CD14-positive monocyte (primary cell): ENCODE measurements around the gene TTLL8. TPM values are rescaled to one million over a fixed set of nuclear protein-coding genes. Genes with fewer than 3 reads are reported as not detected.

ENCODE experiments used
- DNase-seq, 3 donors: peaks; one replicate each; pipeline ENCODE4 v3.0.0-alpha.2; 2011 to 2022
- H2AFZ ChIP-seq: 2 replicates; pipeline ENCODE4 v1.6.0; 2012; ENCODE audit warnings: mild to moderate bottlenecking, low read depth, low read length, inconsistent platforms; ENCODE audit not compliant: insufficient read depth, poor library complexity, severe bottlenecking
- H3K27ac ChIP-seq, 2 donors: 1 replicate in 1 of 2; 2 replicates in 1 of 2; pipeline ENCODE4 v1.5.1; 2012 to 2013; ENCODE audit warnings: low read length in 2 of 2, control low read depth in 1 of 2, inconsistent platforms in 1 of 2, low read depth in 1 of 2, mild to moderate bottlenecking in 1 of 2
- H3K27me3 ChIP-seq, 2 donors: one replicate each; pipeline versions ENCODE4 v1.6.0 to v1.6.1; 2011 to 2013; ENCODE audit warnings: low read length in 2 of 2; ENCODE audit not compliant: control insufficient read depth in 2 of 2, insufficient read depth in 2 of 2
- H3K36me3 ChIP-seq, 2 donors: replicated peaks in 1 of 2; 1 replicate in 1 of 2; 2 replicates in 1 of 2; pipeline versions ENCODE4 v1.5.1 to v1.6.1; 2012 to 2013; ENCODE audit warnings: low read length in 2 of 2, control low read depth in 1 of 2, inconsistent platforms in 1 of 2, mild to moderate bottlenecking in 1 of 2; ENCODE audit not compliant: insufficient read depth in 2 of 2, control insufficient read depth in 1 of 2
- H3K4me1 ChIP-seq, 2 donors: 1 replicate in 1 of 2; 2 replicates in 1 of 2; pipeline versions ENCODE4 v1.5.1 to v1.6.1; 2012 to 2013; ENCODE audit warnings: low read length in 2 of 2, control low read depth in 1 of 2, inconsistent platforms in 1 of 2, mild to moderate bottlenecking in 1 of 2, moderate library complexity in 1 of 2; ENCODE audit not compliant: insufficient read depth in 2 of 2, control insufficient read depth in 1 of 2
- H3K4me2 ChIP-seq: replicated peaks from 2 replicates; pipeline ENCODE3; 2012; ENCODE audit warnings: low read length, moderate library complexity, mild to moderate bottlenecking; ENCODE audit not compliant: poor library complexity, severe bottlenecking; ENCODE audit errors: extremely low read depth
- H3K4me3 ChIP-seq, 3 experiments: fragments of 200-600 bp in 1 of 3; sonication (generic) in 1 of 3; replicated peaks in 1 of 3; 1 replicate in 2 of 3; 2 replicates in 1 of 3; pipeline ENCODE4 v1.5.1; 2011 to 2013; ENCODE audit warnings: low read length in 3 of 3, mild to moderate bottlenecking in 3 of 3, control low read depth in 2 of 3, low read depth in 2 of 3, inconsistent platforms in 1 of 3, moderate library complexity in 1 of 3
- H3K79me2 ChIP-seq: 2 replicates; pipeline ENCODE4 v1.6.0; 2012; ENCODE audit warnings: mild to moderate bottlenecking, control low read depth, inconsistent platforms, low read length, moderate library complexity; ENCODE audit not compliant: insufficient read depth
- H3K9ac ChIP-seq: 2 replicates; pipeline ENCODE4 v1.6.0; 2017; ENCODE audit warnings: low read length, mild to moderate bottlenecking; ENCODE audit not compliant: insufficient read depth, poor library complexity, severe bottlenecking
- H3K9me3 ChIP-seq, 2 donors: replicated peaks in 1 of 2; 1 replicate in 1 of 2; 2 replicates in 1 of 2; pipeline versions ENCODE4 v1.5.1 to v1.6.1; 2012 to 2013; ENCODE audit warnings: low read length in 2 of 2, control low read depth in 1 of 2; ENCODE audit not compliant: control insufficient read depth in 1 of 2, insufficient read depth in 1 of 2
- H4K20me1 ChIP-seq: 2 replicates; pipeline ENCODE4 v1.6.0; 2012; ENCODE audit warnings: mild to moderate bottlenecking, low read length, control low read depth, moderate library complexity; ENCODE audit not compliant: insufficient read depth
- H3K27ac Mint-ChIP-seq, 7 donors: one replicate each; pipeline ENCODE4 v1.8.0; 2020; ENCODE audit warnings: mild to moderate bottlenecking in 7 of 7, mixed read lengths in 7 of 7, moderate library complexity in 6 of 7, inconsistent platforms in 2 of 7
- H3K27me3 Mint-ChIP-seq, 3 donors: one replicate each; pipeline ENCODE4 v1.8.0; 2021 to 2022; ENCODE audit warnings: low read depth in 3 of 3, mild to moderate bottlenecking in 3 of 3, mixed read lengths in 3 of 3, moderate library complexity in 3 of 3, inconsistent platforms in 1 of 3
- H3K36me3 Mint-ChIP-seq, 2 donors: one replicate each; pipeline ENCODE4 v1.8.0; 2020; ENCODE audit warnings: mixed read lengths in 2 of 2, inconsistent platforms in 1 of 2, mild to moderate bottlenecking in 1 of 2
- H3K4me1 Mint-ChIP-seq: one replicate; pipeline ENCODE4 v1.8.0; 2020; ENCODE audit warnings: mild to moderate bottlenecking, mixed read lengths
- H3K4me3 Mint-ChIP-seq, 2 donors: one replicate each; pipeline ENCODE4 v1.8.0; 2020; ENCODE audit warnings: mild to moderate bottlenecking in 2 of 2, mixed read lengths in 2 of 2, moderate library complexity in 1 of 2
- H3K9me3 Mint-ChIP-seq, 7 donors: one replicate each; pipeline ENCODE4 v1.8.0; 2020 to 2022; ENCODE audit warnings: mixed read lengths in 7 of 7, mild to moderate bottlenecking in 6 of 7, moderate library complexity in 6 of 7, inconsistent platforms in 2 of 7
- CTCF ChIP-seq: fragments of 200-600 bp; IDR thresholded peaks from one replicate; pipeline ENCODE4 v1.8.0; 2022; ENCODE audit warnings: antibody characterized with exemption, mild to moderate bottlenecking
- WGBS: methylation state at CpG from one replicate; pipeline ENCODE4 v1.1.5; 2013; ENCODE audit warnings: missing lambda C conversion rate; ENCODE audit not compliant: insufficient coverage; 5-methylcytosine and 5-hydroxymethylcytosine counted together
- intact Hi-C, 2 donors: fragments of 100-400 bp; cut with micrococcal nuclease; formaldehyde crosslinking; loops; one replicate each; pipeline versions ENCODE4 v1.15.0 to v1.15.1; 2023
- polyA plus RNA-seq, 3 donors: library from polyadenylated mRNA; depleted of rRNA in 1 of 3; unstranded in 2 of 3; stranded (reverse) in 1 of 3; fragments of 300-500 nt in 2 of 3; fragments of >200 nt in 1 of 3; fragmentation: Illumina TruSeq in 2 of 3; gene quantifications; 1 replicate in 2 of 3; 2 replicates in 1 of 3; pipeline ENCODE4 v1.2.3, GENCODE V29; 2012 to 2021

The TTLL8 gene
- polyA plus RNA-seq, 3 donors: not detected

- Mint-ChIP-seq H3K27me3 (peaks cover 32 to 56% (median 55%) of the 10 kb centered on the region in 3 donors), H3K27ac (no peak overlapping the region), H3K36me3 (no peaks in the 10 kb centered on the region), H3K4me3 (peak overlapping the region in 1 of 2 donors; percentile 40), H3K9me3 (peaks cover 0 to 4% (median 0%) of the 10 kb centered on the region in 7 donors), H3K4me1 (peaks cover 6% of the 10 kb centered on the region)
- Histone ChIP-seq H2AFZ (no peak overlapping the region), H3K4me2 (no peak overlapping the region), H3K27me3 (peaks cover 7 to 54% of the 10 kb centered on the region in 2 donors), H3K9ac (no peak overlapping the region), H3K79me2 (no peaks in the 10 kb centered on the region), H3K9me3 (peaks cover 5 to 7% of the 10 kb centered on the region in 2 donors), H3K4me1 (no peaks in the 10 kb centered on the region), H3K27ac (no peak overlapping the region), H4K20me1 (no peaks in the 10 kb centered on the region), H3K4me3 (no peak overlapping the region), H3K36me3 (no peaks in the 10 kb centered on the region)
- no peak for TF ChIP-seq CTCF
- WGBS: 98% methylated on average over 5 of the region's 6 CpGs
- intact Hi-C loops: no loop called here
- no peak for DNase-seq
These were observed 40.3 kb downstream of the TTLL8 start for GRCh38 chr22:50017701-50018224.

- H3K27ac ChIP-seq: no peak overlapping the region
- intact Hi-C loops: no loop called here
- TF ChIP-seq CTCF: no peak
- no peaks in the 10 kb centered on the region for H4K20me1 ChIP-seq
- DNase-seq: no peak
- 82% methylated on average over 21 of the region's 21 CpGs for whole genome bisulfite sequencing
- H3K9me3 ChIP-seq: peaks cover 5 to 7% of the 10 kb centered on the region in 2 donors
- no peak overlapping the region for H3K4me2 ChIP-seq
- no peak overlapping the region for H3K9ac ChIP-seq
- no peak overlapping the region for H2AFZ ChIP-seq
- H3K4me3 ChIP-seq: no peak overlapping the region
- peaks cover 6% of the 10 kb centered on the region for H3K4me1 Mint-ChIP-seq
- H3K79me2 ChIP-seq: no peaks in the 10 kb centered on the region
- peaks cover 32 to 62% (median 61%) of the 10 kb centered on the region in 3 donors for H3K27me3 Mint-ChIP-seq
- peak overlapping the region in 1 of 2 donors; percentile 40 for H3K4me3 Mint-ChIP-seq
- no peaks in the 10 kb centered on the region for H3K36me3 ChIP-seq
- H3K9me3 Mint-ChIP-seq: peaks cover 0 to 4% (median 0%) of the 10 kb centered on the region in 7 donors
- no peaks in the 10 kb centered on the region for H3K4me1 ChIP-seq
- no peak overlapping the region for H3K27ac Mint-ChIP-seq
- H3K36me3 Mint-ChIP-seq: no peaks in the 10 kb centered on the region
- peaks cover 7 to 60% of the 10 kb centered on the region in 2 donors for H3K27me3 ChIP-seq
These were observed 41.0 kb downstream of the TTLL8 start for GRCh38 chr22:50016988-50017700.
